Measurements from ENCODE around the gene LCOR.

- no peak for TF ChIP-seq POLR2A (IDR thresholded peaks at IDR 0.05)
- TF ChIP-seq CTCF (IDR thresholded peaks at IDR 0.05) = no peak
Measured at GRCh38 chr10:96860631-96861277, 28.7 kb downstream of the LCOR start.

Data from Peyer's patch (tissue), 4 donors.